ENCODE measurements around the gene C11orf97. TPM values are rescaled to one million over a fixed set of nuclear protein-coding genes. Genes with fewer than 3 reads are reported as not detected.
A peak's percentile ranks its signal among the peaks of the same experiment; 100 is the strongest.

C11orf97 gene
- total and polyA plus RNA-seq, 9 of the 15 experiments (the other 6 are each of a cell fraction or from before 2014, with no cell fraction given): not detected

GRCh38 chr11:94545264-94546161 is 33.3 kb downstream of the C11orf97 start:
- H3K4me2 ChIP-seq (ENCODE audit: insufficient read depth, low read length): peak overlapping the region; percentile 84
- no peaks in the 10 kb centered on the region; the same call in 1 of the 2 replicates for H4K20me1 ChIP-seq (replicated peaks; ENCODE audit: control insufficient read depth, insufficient read depth, low read length)
- peaks cover 32% of the 10 kb centered on the region for H3K79me2 ChIP-seq (ENCODE audit: control insufficient read depth, insufficient read depth, low read length)
- in situ Hi-C loops (cut with MboI) (no loop called here), intact Hi-C loops (cut with micrococcal nuclease) (no loop called here)
- no TSS peak for BruUV-seq (replicated peaks)
- POLR2A ChIA-PET: interaction anchor here (0.7 to 1.9 kb wide), 5 partner anchors 9 to 714 kb away, joined by 3 to 5 read pairs (median 3); no protein-coding TSS in a partner anchor
- H2AFZ ChIP-seq (ENCODE audit: low read depth, low read length): no peak overlapping the region
- no peak for FAIRE-seq
- no peak for TF ChIP-seq ZNF165 (CRISPR knock-in tag; IDR thresholded peaks at IDR 0.05; ENCODE audit: borderline replicate concordance)
- peak; percentile 31; the same call in 1 of the 2 replicates for TF ChIP-seq MBD1 (CRISPR knock-in tag; IDR thresholded peaks at IDR 0.05)
- TF ChIP-seq, protein P1, sequence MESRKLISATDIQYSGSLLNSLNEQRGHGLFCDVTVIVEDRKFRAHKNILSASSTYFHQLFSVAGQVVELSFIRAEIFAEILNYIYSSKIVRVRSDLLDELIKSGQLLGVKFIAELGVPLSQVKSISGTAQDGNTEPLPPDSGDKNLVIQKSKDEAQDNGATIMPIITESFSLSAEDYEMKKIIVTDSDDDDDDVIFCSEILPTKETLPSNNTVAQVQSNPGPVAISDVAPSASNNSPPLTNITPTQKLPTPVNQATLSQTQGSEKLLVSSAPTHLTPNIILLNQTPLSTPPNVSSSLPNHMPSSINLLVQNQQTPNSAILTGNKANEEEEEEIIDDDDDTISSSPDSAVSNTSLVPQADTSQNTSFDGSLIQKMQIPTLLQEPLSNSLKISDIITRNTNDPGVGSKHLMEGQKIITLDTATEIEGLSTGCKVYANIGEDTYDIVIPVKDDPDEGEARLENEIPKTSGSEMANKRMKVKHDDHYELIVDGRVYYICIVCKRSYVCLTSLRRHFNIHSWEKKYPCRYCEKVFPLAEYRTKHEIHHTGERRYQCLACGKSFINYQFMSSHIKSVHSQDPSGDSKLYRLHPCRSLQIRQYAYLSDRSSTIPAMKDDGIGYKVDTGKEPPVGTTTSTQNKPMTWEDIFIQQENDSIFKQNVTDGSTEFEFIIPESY (CRISPR knock-in tag; IDR thresholded peaks at IDR 0.05): peak; percentile 76
- TF ChIP-seq MLLT1 (IDR thresholded peaks at IDR 0.05): 0 out of 4 replicates have a peak, but pooled peaks of 1 of the 2 experiments have one; percentile 20
- CTCF ChIA-PET (ENCODE audit: low intra/inter-chr PET ratio): no interaction called here
- no peaks in the 10 kb centered on the region for H3K27me3 ChIP-seq (ENCODE audit: control insufficient read depth in 2 of 2, insufficient read depth in 2 of 2, low read length in 2 of 2)
- no peaks in the 10 kb centered on the region for H3K9me3 ChIP-seq (replicated peaks; ENCODE audit: control insufficient read depth, insufficient read depth, low read depth, low read length)
- ATAC-seq: no peak
- H3K36me3 ChIP-seq (ENCODE audit: control insufficient read depth, insufficient read depth, low read length): peaks cover 13% of the 10 kb centered on the region; the same call in 2 of the 3 replicates
- H3K27ac ChIP-seq (ENCODE audit: extremely low read depth, low read depth, low read length): no peak overlapping the region
- no peaks in the 10 kb centered on the region for H3K9me1 ChIP-seq (ENCODE audit: control insufficient read depth, insufficient read depth, low read length)
- WGBS (ENCODE audit: insufficient coverage, low coverage, missing lambda C conversion rate): 82% methylated on average over 45 of the region's 54 CpGs
- DNase-seq (ENCODE audit: extremely low read depth in 1 of 4, low spot score in 3 of 4): no peak
- peaks cover 32% of the 10 kb centered on the region in 2 experiments; a peak in 4 of 5 replicates for H3K4me1 ChIP-seq (replicated peaks in 1 of 2; ENCODE audit: control insufficient read depth in 2 of 2, insufficient read depth in 2 of 2, low read length in 2 of 2)
- H3K9ac ChIP-seq (ENCODE audit: insufficient read depth in 1 of 2, low read depth in 2 of 2, low read length in 2 of 2): peak overlapping the region in 1 of 2 experiments; percentile 92; a peak in 3 of 4 replicates
- peak overlapping the region; percentile 71 for H3K4me3 ChIP-seq
